Breast epithelium (tissue), 3 donors: Measurements from ENCODE around the gene CHPF.

Experiments used
- POLR2A ChIP-seq: fragments of 450-650 bp; IDR thresholded peaks from one replicate; pipeline ENCODE4 v1.6.1; 2016; ENCODE audit warnings: antibody characterized with exemption, mild to moderate bottlenecking, moderate library complexity
- POLR2AphosphoS5 ChIP-seq, 3 donors: sonication (generic); formaldehyde crosslinking; IDR thresholded peaks; one replicate each; pipeline ENCODE4 v1.6.1; 2017; ENCODE audit warnings: antibody characterized with exemption in 3 of 3
- TF ChIP-seq, protein P1 (sequence below), 3 donors: fragments of 450-650 bp; IDR thresholded peaks; one replicate each; pipeline ENCODE4 v1.5.1; 2016 to 2017; ENCODE audit warnings: antibody characterized with exemption in 3 of 3, mild to moderate bottlenecking in 3 of 3, moderate library complexity in 3 of 3

DNA sequence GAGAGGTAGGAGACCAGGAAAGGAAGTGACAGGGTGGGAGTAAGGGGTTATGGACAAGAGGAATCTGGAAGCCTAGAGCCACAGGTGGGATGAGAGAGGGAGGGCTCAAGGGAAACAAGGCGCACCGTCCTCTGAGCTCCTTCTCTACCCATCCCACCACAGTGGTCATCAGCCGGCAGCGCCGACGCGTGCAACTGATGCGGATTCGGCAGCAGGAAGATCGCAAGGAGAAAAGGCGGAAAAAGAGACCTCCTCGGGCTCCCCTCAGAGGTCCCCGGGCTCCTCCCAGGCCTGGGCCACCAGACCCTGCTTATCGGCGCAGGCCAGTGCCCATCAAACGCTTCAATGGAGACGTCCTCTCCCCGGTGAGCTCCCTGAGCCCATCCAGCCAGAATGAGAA, 5.4 kb upstream of the CHPF start:
- TF ChIP-seq, protein P1, sequence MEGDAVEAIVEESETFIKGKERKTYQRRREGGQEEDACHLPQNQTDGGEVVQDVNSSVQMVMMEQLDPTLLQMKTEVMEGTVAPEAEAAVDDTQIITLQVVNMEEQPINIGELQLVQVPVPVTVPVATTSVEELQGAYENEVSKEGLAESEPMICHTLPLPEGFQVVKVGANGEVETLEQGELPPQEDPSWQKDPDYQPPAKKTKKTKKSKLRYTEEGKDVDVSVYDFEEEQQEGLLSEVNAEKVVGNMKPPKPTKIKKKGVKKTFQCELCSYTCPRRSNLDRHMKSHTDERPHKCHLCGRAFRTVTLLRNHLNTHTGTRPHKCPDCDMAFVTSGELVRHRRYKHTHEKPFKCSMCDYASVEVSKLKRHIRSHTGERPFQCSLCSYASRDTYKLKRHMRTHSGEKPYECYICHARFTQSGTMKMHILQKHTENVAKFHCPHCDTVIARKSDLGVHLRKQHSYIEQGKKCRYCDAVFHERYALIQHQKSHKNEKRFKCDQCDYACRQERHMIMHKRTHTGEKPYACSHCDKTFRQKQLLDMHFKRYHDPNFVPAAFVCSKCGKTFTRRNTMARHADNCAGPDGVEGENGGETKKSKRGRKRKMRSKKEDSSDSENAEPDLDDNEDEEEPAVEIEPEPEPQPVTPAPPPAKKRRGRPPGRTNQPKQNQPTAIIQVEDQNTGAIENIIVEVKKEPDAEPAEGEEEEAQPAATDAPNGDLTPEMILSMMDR (IDR thresholded peaks at IDR 0.05): no peak
- no peak for TF ChIP-seq POLR2A
- TF ChIP-seq POLR2AphosphoS5 (IDR thresholded peaks at IDR 0.05): no peak
